PC-3 (cell line): Measurements from ENCODE around the gene CSH1. TPM values are rescaled to one million over a fixed set of nuclear protein-coding genes. Genes with fewer than 3 reads are reported as not detected.
"Not testable (repeated sequence)": the region's sequence is repeated elsewhere in the genome, so short reads cannot be mapped to it uniquely, and the experiment has no call there.

Source experiments
- ATAC-seq: fragments of 200-7000 bp; cut with Tn5 transposase; 2 replicates; pipeline ENCODE4 v1.9.1; 2020; ENCODE audit warnings: mild to moderate bottlenecking, moderate library complexity
- BruUV-seq: library from RNA; stranded (reverse); fragments of 400-500 nt; replicated peaks from 2 replicates; lab custom pipeline; 2021; lab: Mats Ljungman, UMichigan
- CTCF ChIA-PET: fragments of 300-600 bp; sonication (Branson Sonifier 250); formaldehyde crosslinking; loops from one replicate; lab custom pipeline; 2022; ENCODE audit warnings: antibody characterized with exemption; lab: Charles Lee
- POLR2A ChIA-PET: fragments of 300-600 bp; sonication (Branson Sonifier 250); formaldehyde crosslinking; loops from one replicate; lab custom pipeline; 2022; ENCODE audit warnings: antibody characterized with exemption; ENCODE audit not compliant: unreplicated experiment; lab: Charles Lee
- DNase-seq: peaks from one replicate; pipeline ENCODE4 v3.0.0-alpha.2; 2015
- H2AFZ ChIP-seq: fragments of 300-600 bp; sonication (generic); 2 replicates; pipeline ENCODE4 v1.6.0; 2016; ENCODE audit warnings: antibody characterized with exemption, low read length
- H3F3A ChIP-seq: fragments of 300-600 bp; sonication (generic); one replicate; pipeline ENCODE4 v1.6.0; 2017; ENCODE audit warnings: antibody characterized with exemption, low read length, control low read depth, mild to moderate bottlenecking; ENCODE audit not compliant: unreplicated experiment
- H3K27ac ChIP-seq: fragments of 300-600 bp; sonication (generic); 2 replicates; pipeline ENCODE4 v1.5.1; 2016; ENCODE audit warnings: mild to moderate bottlenecking, low read length
- H3K27me3 ChIP-seq: fragments of 300-600 bp; sonication (generic); 2 replicates; pipeline ENCODE4 v1.6.1; 2016; ENCODE audit warnings: low read length, mixed read lengths
- H3K36me3 ChIP-seq: fragments of 300-600 bp; sonication (generic); 2 replicates; pipeline ENCODE4 v1.6.1; 2016; ENCODE audit warnings: low read depth, mixed run types, low read length, mixed read lengths
- H3K4me1 ChIP-seq: fragments of 300-600 bp; sonication (generic); 2 replicates; pipeline ENCODE4 v1.5.1; 2016; ENCODE audit warnings: low read length; ENCODE audit not compliant: insufficient read depth
- H3K4me2 ChIP-seq: fragments of 300-600 bp; sonication (generic); 2 replicates; pipeline ENCODE4 v1.6.0; 2016; ENCODE audit warnings: low read length
- H3K4me3 ChIP-seq: fragments of 300-600 bp; sonication (generic); 2 replicates; pipeline ENCODE4 v1.5.1; 2016; ENCODE audit warnings: mild to moderate bottlenecking, low read length, mixed read lengths
- H3K79me2 ChIP-seq: fragments of 300-600 bp; sonication (generic); 2 replicates; pipeline ENCODE4 v1.6.1; 2017; ENCODE audit warnings: low read length, mixed read lengths
- H3K9ac ChIP-seq: fragments of 300-600 bp; sonication (generic); 2 replicates; pipeline ENCODE4 v1.6.0; 2016; ENCODE audit warnings: mild to moderate bottlenecking, low read length
- H3K9me2 ChIP-seq: fragments of 300-600 bp; sonication (generic); replicated peaks from 2 replicates; pipeline ENCODE4 v1.6.1; 2016; ENCODE audit warnings: mixed run types, low read length, mixed read lengths
- H3K9me3 ChIP-seq: fragments of 300-600 bp; sonication (generic); 2 replicates; pipeline ENCODE4 v1.6.1; 2016; ENCODE audit warnings: low read length, mixed read lengths
- H4K20me1 ChIP-seq: fragments of 300-600 bp; sonication (generic); 2 replicates; pipeline ENCODE4 v1.6.1; 2016; ENCODE audit warnings: low read length, mixed read lengths
- EZH2 ChIP-seq: fragments of 300-600 bp; sonication (generic); IDR thresholded peaks from one replicate; pipeline ENCODE4 v1.6.1; 2017; ENCODE audit warnings: antibody characterized with exemption, mild to moderate bottlenecking, low read length; ENCODE audit not compliant: unreplicated experiment
- EZH2phosphoT487 ChIP-seq: fragments of 300-600 bp; sonication (generic); IDR thresholded peaks from 2 replicates; pipeline ENCODE4 v1.6.1; 2018; ENCODE audit warnings: mild to moderate bottlenecking, antibody characterized with exemption, low read length, borderline replicate concordance
- intact Hi-C: fragments of 100-400 bp; cut with micrococcal nuclease; formaldehyde crosslinking; loops from 2 replicates; pipeline ENCODE4 v1.9.0; 2023
- total RNA-seq: library from RNA; depleted of rRNA; stranded (reverse); fragments of >200 nt; gene quantifications from 2 replicates; pipeline ENCODE4 v1.2.3, GENCODE V29; 2014
- TF ChIP-seq, protein P1 (sequence below): fragments of 300-600 bp; sonication (generic); conservative IDR thresholded peaks from 2 replicates; pipeline ENCODE4 v1.5.1; 2017; ENCODE audit warnings: antibody characterized with exemption, low read depth, mild to moderate bottlenecking, low read length

The CSH1 gene
- total RNA-seq, 1 experiment from 2014 or later: not detected

GRCh38 chr17:63917646-63918045 is 21.3 kb upstream of the CSH1 start:
- Histone ChIP-seq H3K27me3 (peaks cover 14% of the 10 kb centered on the region; the same call in 1 of the 2 replicates), H3K9me3 (no peaks in the 10 kb centered on the region), H3K9me2 (no peaks in the 10 kb centered on the region), H3F3A (no peaks in the 10 kb centered on the region), H3K27ac (no peak overlapping the region), H3K4me2 (no peak overlapping the region), H3K4me1 (no peaks in the 10 kb centered on the region), H3K9ac (no peak overlapping the region), H2AFZ (no peak overlapping the region), H3K36me3 (no peaks in the 10 kb centered on the region), H4K20me1 (no peaks in the 10 kb centered on the region), H3K79me2 (no peaks in the 10 kb centered on the region), H3K4me3 (no peak overlapping the region)
- TF ChIP-seq EZH2 (no peak), EZH2phosphoT487 (no peak)
- TF ChIP-seq, protein P1, sequence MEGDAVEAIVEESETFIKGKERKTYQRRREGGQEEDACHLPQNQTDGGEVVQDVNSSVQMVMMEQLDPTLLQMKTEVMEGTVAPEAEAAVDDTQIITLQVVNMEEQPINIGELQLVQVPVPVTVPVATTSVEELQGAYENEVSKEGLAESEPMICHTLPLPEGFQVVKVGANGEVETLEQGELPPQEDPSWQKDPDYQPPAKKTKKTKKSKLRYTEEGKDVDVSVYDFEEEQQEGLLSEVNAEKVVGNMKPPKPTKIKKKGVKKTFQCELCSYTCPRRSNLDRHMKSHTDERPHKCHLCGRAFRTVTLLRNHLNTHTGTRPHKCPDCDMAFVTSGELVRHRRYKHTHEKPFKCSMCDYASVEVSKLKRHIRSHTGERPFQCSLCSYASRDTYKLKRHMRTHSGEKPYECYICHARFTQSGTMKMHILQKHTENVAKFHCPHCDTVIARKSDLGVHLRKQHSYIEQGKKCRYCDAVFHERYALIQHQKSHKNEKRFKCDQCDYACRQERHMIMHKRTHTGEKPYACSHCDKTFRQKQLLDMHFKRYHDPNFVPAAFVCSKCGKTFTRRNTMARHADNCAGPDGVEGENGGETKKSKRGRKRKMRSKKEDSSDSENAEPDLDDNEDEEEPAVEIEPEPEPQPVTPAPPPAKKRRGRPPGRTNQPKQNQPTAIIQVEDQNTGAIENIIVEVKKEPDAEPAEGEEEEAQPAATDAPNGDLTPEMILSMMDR: no peak
- intact Hi-C loops: loop anchor here (2.0 to 10.0 kb wide), 4 partner anchors 35 to 367 kb away; no protein-coding TSS in a partner anchor
- DNase-seq: no peak
- ChIA-PET CTCF (interaction anchor here (1.0 to 3.2 kb wide), 2 partner anchors 33 to 108 kb away, joined by 4 to 22 read pairs; no protein-coding TSS in a partner anchor), POLR2A (no interaction called here)
- no peak for ATAC-seq
- BruUV-seq: no TSS peak

DNA sequence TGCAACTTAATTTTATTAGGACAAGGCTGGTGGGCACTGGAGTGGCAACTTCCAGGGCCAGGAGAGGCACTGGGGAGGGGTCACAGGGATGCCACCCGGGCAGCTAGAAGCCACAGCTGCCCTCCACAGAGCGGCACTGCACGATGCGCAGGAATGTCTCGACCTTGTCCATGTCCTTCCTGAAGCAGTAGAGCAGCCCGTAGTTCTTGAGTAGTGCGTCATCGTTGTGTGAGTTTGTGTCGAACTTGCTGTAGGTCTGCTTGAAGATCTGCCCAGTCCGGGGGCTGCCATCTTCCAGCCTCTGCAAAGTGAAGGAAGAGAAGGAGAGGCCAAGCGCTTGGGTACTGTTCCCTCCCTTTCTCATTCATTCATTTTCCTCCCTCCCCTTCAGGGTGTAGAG is 20.8 kb upstream of the CSH1 start:
- CTCF ChIA-PET: not testable (repeated sequence)
- intact Hi-C loops: loop anchor here (5.0 to 10.0 kb wide), 2 partner anchors 35 to 368 kb away; no protein-coding TSS in a partner anchor

DNA sequence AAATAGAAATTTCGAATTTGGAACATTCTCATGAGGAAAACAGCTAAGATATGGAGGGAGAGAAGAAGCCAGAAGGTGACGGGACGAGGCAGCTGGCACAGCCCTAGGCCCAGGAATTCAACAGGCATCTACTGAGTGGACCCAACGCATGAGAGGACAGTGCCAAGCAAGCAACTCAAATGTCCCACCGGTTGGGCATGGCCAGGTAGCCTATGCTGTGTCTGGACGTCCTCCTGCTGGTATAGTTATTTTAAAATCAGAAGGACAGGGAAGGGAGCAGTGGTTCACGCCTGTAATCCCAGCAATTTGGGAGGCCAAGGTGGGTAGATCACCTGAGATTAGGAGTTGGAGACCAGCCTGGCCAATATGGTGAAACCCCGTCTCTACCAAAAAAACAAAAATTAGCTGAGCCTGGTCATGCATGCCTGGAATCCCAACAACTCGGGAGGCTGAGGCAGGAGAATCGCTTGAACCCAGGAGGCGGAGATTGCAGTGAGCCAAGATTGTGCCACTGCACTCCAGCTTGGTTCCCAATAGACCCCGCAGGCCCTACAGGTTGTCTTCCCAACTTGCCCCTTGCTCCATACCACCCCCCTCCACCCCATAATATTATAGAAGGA is 20.3 kb upstream of the CSH1 start:
- DNase-seq (no peak), ATAC-seq (no peak)
- no peak for TF ChIP-seq EZH2
- TF ChIP-seq EZH2phosphoT487: no peak
- TF ChIP-seq, protein P1: no peak
- no TSS peak for BruUV-seq
- Histone ChIP-seq H3K4me2 (no peak overlapping the region), H3K27ac (no peak overlapping the region), H3K79me2 (no peaks in the 10 kb centered on the region), H3F3A (no peaks in the 10 kb centered on the region), H3K4me3 (no peak overlapping the region), H3K9me3 (no peaks in the 10 kb centered on the region), H3K27me3 (peaks cover 14% of the 10 kb centered on the region; the same call in 1 of the 2 replicates), H3K4me1 (no peaks in the 10 kb centered on the region), H4K20me1 (no peaks in the 10 kb centered on the region), H3K36me3 (no peaks in the 10 kb centered on the region), H2AFZ (no peak overlapping the region), H3K9ac (no peak overlapping the region), H3K9me2 (no peaks in the 10 kb centered on the region)
- intact Hi-C loops: loop anchor here (5.0 to 10.0 kb wide), 2 partner anchors 36 to 368 kb away; no protein-coding TSS in a partner anchor
- ChIA-PET POLR2A (no interaction called here), CTCF (interaction anchor here (0.6 kb wide), 1 partner anchor 53 kb away, joined by 3 read pairs; no protein-coding TSS in a partner anchor)

More for the DNA sequence above, 20.8 kb upstream of the CSH1 start:
- peaks cover 14% of the 10 kb centered on the region; the same call in 1 of the 2 replicates for H3K27me3 ChIP-seq
- POLR2A ChIA-PET, H3F3A ChIP-seq, H3K4me1 ChIP-seq, H3K4me3 ChIP-seq, H4K20me1 ChIP-seq, H3K79me2 ChIP-seq, BruUV-seq, H3K36me3 ChIP-seq, H3K4me2 ChIP-seq, H2AFZ ChIP-seq, DNase-seq, H3K9me3 ChIP-seq, H3K27ac ChIP-seq, H3K9me2 ChIP-seq, H3K9ac ChIP-seq, ATAC-seq: not testable (repeated sequence)

DNA sequence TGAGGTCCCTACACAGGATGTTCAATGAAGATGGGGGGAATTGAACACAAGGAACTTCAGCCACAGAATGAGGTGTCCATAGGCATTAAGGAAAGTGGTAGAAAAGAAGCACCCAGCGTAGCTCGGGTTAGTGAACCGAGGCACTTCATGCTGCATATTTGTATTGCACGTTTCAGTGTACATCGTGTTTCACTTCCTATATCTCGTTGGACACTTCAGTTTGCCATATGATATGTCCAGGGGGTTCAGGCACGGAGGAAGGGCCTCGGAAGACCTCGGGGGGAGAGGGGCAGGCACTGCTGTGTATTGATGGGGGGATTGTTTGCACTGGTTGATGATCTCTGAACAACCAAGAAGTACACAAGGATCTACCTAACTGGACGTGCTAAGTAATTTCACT is 19.4 kb upstream of the CSH1 start:
- POLR2A ChIA-PET, H3K36me3 ChIP-seq, H4K20me1 ChIP-seq, H3K9me2 ChIP-seq, H3K4me3 ChIP-seq, CTCF ChIA-PET, ATAC-seq, DNase-seq, H3K9me3 ChIP-seq, H3K4me1 ChIP-seq, H3F3A ChIP-seq, BruUV-seq, H3K27ac ChIP-seq, H3K9ac ChIP-seq, H2AFZ ChIP-seq, H3K4me2 ChIP-seq, H3K79me2 ChIP-seq: not testable (repeated sequence)
- peaks cover 14% of the 10 kb centered on the region; the same call in 1 of the 2 replicates for H3K27me3 ChIP-seq
- intact Hi-C loops: loop anchor here (5.0 to 10.0 kb wide), 2 partner anchors 37 to 369 kb away; no protein-coding TSS in a partner anchor
